ENCODE results near the gene SMCO3. TPM values are rescaled to one million over a fixed set of nuclear protein-coding genes. Genes with fewer than 3 reads are reported as not detected.

The SMCO3 gene
- polyA plus RNA-seq, 1 of the 3 experiments (the other 2 are of a cell fraction): 0.03 TPM

DNA sequence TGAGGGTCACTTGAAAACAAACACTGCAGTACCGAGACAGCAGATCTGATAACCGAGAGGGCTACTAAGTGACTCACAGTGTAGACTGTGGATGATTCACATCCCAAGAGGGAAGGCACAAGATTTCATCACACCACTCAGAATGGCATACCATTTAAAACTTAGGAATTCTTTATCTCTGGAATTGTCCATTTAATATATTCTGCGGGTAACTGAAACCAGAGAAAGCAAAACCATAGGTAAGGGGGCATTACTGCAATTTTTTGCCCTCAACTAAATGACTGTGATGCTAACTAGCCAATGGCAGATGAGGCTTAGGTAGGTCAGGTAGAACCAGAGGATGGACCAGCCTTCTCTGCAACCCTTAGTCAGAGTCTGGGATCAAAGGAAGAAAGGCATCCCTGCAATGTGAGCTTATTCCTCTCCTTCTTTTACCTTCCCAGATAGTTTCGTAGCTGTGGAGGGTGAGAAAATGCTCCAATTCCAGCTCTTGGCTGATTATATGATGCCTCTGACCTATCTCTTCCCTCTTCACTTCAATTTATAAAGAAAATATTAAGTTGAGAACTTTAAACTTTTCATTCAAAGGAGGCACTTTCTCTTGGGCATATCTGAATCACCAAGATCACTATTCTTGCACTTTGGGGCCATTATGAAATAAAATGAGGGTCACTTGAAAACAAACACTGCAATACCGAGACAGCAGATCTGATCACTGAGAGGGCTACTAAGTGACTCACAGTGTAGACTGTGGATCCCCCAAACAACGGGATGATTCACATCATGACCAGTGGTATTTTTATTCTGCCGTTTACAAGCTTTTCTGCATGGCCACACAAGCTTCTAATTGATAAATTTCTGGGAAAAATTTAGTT lies 22.6 kb upstream of the SMCO3 start (continued):
- TF ChIP-seq, protein P1, sequence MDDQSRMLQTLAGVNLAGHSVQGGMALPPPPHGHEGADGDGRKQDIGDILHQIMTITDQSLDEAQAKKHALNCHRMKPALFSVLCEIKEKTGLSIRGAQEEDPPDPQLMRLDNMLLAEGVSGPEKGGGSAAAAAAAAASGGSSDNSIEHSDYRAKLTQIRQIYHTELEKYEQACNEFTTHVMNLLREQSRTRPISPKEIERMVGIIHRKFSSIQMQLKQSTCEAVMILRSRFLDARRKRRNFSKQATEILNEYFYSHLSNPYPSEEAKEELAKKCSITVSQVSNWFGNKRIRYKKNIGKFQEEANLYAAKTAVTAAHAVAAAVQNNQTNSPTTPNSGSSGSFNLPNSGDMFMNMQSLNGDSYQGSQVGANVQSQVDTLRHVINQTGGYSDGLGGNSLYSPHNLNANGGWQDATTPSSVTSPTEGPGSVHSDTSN (IDR thresholded peaks at IDR 0.05): peak; percentile 90
- no peak for TF ChIP-seq SIN3A (IDR thresholded peaks at IDR 0.05; ENCODE audit: borderline replicate concordance, low read depth, low read length)
- TF ChIP-seq GATA2 (CRISPR knock-in tag; IDR thresholded peaks at IDR 0.05): no peak
- TF ChIP-seq POLR2AphosphoS5 (IDR thresholded peaks at IDR 0.05; ENCODE audit: low read depth, low read length): peak; percentile 80; the same call in 1 of the 2 replicates
- TF ChIP-seq, protein P2, sequence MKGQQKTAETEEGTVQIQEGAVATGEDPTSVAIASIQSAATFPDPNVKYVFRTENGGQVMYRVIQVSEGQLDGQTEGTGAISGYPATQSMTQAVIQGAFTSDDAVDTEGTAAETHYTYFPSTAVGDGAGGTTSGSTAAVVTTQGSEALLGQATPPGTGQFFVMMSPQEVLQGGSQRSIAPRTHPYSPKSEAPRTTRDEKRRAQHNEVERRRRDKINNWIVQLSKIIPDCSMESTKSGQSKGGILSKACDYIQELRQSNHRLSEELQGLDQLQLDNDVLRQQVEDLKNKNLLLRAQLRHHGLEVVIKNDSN (IDR thresholded peaks at IDR 0.05; ENCODE audit: borderline replicate concordance, low read depth): no peak
- peak; percentile 80; the same call in 1 of the 2 replicates for TF ChIP-seq FOXM1 (IDR thresholded peaks at IDR 0.05; ENCODE audit: low read depth)
- TF ChIP-seq FOXJ3 (CRISPR knock-in tag; IDR thresholded peaks at IDR 0.05): no peak
- no peak for TF ChIP-seq RCOR1 (IDR thresholded peaks at IDR 0.05; ENCODE audit: low read length)
- no peak for TF ChIP-seq SMC3 (IDR thresholded peaks at IDR 0.05; ENCODE audit: low read depth, low read length)
- TF ChIP-seq MXI1 (IDR thresholded peaks at IDR 0.05; ENCODE audit: low read depth, low read length): no peak
- TF ChIP-seq GABPA (IDR thresholded peaks at IDR 0.05; ENCODE audit: low read depth): no peak

DNA sequence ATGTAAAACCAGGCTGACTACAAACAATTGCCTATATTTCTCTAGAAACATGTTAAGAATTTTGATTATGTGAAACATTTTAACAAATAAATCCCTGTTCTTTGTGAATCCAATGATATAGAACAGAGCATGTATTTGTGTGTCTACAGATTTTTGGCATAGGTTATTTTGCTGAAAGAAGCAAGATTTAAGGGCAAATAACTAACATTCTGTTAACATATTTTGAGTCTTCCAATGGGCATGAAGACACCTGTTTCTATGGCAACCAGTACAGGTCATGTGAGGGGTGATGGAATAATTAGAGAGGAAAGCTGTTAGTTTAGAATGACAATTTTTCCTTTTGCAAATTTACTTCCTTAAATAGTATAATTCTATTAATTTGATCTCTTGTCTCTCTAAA lies 20.5 kb upstream of the SMCO3 start:
- no peak for DNase-seq
- H3K36me3 ChIP-seq (replicated peaks in 1 of 2; ENCODE audit: control insufficient read depth in 1 of 2, insufficient read depth in 2 of 2, low read length in 1 of 2): no peaks in the 10 kb centered on the region
- no peaks in the 10 kb centered on the region for H3K27me3 ChIP-seq (ENCODE audit: insufficient read depth)
- POLR2A ChIA-PET: no interaction called here
- no peak overlapping the region for H3K9ac ChIP-seq
- H3K4me2 ChIP-seq: peak overlapping the region; percentile 37; the same call in 1 of the 2 replicates
- H3K9me2 ChIP-seq: no peaks in the 10 kb centered on the region
- no peak overlapping the region for H3K4me3 ChIP-seq (ENCODE audit: low read depth in 2 of 2, low read length in 1 of 2)
- no peaks in the 10 kb centered on the region for H3K79me2 ChIP-seq (ENCODE audit: insufficient read depth)
- no peaks in the 10 kb centered on the region for H3K9me3 ChIP-seq
- no peaks in the 10 kb centered on the region for H4K20me1 ChIP-seq (ENCODE audit: insufficient read depth)
- 0 out of 2 replicates have a peak overlapping the region, but pooled peaks have one; percentile 12 for H2AFZ ChIP-seq (ENCODE audit: low read depth)
- peaks cover 40% of the 10 kb centered on the region for H3F3A ChIP-seq (replicated peaks; ENCODE audit: insufficient read depth)
- TF ChIP-seq TEAD4 (IDR thresholded peaks at IDR 0.05; ENCODE audit: borderline replicate concordance, insufficient read depth) (no peak), NFIC (IDR thresholded peaks at IDR 0.05; ENCODE audit: borderline replicate concordance) (no peak), TAF1 (IDR thresholded peaks at IDR 0.05; ENCODE audit: borderline replicate concordance, low read depth, low read length) (no peak)
- TF ChIP-seq, protein P3, sequence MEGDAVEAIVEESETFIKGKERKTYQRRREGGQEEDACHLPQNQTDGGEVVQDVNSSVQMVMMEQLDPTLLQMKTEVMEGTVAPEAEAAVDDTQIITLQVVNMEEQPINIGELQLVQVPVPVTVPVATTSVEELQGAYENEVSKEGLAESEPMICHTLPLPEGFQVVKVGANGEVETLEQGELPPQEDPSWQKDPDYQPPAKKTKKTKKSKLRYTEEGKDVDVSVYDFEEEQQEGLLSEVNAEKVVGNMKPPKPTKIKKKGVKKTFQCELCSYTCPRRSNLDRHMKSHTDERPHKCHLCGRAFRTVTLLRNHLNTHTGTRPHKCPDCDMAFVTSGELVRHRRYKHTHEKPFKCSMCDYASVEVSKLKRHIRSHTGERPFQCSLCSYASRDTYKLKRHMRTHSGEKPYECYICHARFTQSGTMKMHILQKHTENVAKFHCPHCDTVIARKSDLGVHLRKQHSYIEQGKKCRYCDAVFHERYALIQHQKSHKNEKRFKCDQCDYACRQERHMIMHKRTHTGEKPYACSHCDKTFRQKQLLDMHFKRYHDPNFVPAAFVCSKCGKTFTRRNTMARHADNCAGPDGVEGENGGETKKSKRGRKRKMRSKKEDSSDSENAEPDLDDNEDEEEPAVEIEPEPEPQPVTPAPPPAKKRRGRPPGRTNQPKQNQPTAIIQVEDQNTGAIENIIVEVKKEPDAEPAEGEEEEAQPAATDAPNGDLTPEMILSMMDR (IDR thresholded peaks at IDR 0.05): no peak
- TF ChIP-seq, protein P4, sequence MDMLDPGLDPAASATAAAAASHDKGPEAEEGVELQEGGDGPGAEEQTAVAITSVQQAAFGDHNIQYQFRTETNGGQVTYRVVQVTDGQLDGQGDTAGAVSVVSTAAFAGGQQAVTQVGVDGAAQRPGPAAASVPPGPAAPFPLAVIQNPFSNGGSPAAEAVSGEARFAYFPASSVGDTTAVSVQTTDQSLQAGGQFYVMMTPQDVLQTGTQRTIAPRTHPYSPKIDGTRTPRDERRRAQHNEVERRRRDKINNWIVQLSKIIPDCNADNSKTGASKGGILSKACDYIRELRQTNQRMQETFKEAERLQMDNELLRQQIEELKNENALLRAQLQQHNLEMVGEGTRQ (IDR thresholded peaks at IDR 0.05; ENCODE audit: borderline replicate concordance, low read depth, low read length): no peak
- TF ChIP-seq, protein P5, sequence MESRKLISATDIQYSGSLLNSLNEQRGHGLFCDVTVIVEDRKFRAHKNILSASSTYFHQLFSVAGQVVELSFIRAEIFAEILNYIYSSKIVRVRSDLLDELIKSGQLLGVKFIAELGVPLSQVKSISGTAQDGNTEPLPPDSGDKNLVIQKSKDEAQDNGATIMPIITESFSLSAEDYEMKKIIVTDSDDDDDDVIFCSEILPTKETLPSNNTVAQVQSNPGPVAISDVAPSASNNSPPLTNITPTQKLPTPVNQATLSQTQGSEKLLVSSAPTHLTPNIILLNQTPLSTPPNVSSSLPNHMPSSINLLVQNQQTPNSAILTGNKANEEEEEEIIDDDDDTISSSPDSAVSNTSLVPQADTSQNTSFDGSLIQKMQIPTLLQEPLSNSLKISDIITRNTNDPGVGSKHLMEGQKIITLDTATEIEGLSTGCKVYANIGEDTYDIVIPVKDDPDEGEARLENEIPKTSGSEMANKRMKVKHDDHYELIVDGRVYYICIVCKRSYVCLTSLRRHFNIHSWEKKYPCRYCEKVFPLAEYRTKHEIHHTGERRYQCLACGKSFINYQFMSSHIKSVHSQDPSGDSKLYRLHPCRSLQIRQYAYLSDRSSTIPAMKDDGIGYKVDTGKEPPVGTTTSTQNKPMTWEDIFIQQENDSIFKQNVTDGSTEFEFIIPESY (IDR thresholded peaks at IDR 0.05; ENCODE audit: borderline replicate concordance, low read depth): no peak
- H3K27ac ChIP-seq (ENCODE audit: low read depth in 2 of 2, low read length in 1 of 2): peak overlapping the region; percentile 53 to 97; a peak in 3 of 4 replicates
- CTCF ChIA-PET: interaction anchor here (0.6 to 1.5 kb wide), 3 partner anchors 14 to 1064 kb away, joined by 3 to 4 read pairs (median 4); partner anchors contain the start of gene RERG
- peaks cover 4 to 21% of the 10 kb centered on the region in 2 experiments; a peak in 3 of 4 replicates for H3K4me1 ChIP-seq (ENCODE audit: control insufficient read depth in 1 of 2, insufficient read depth in 2 of 2, low read depth in 1 of 2, low read length in 1 of 2)

Measured in SK-N-SH (cell line).